ENCODE results near the gene DEFB127.
"Not testable (repeated sequence)": the region's sequence is repeated elsewhere in the genome, so short reads cannot be mapped to it uniquely, and the experiment has no call there.

DNA sequence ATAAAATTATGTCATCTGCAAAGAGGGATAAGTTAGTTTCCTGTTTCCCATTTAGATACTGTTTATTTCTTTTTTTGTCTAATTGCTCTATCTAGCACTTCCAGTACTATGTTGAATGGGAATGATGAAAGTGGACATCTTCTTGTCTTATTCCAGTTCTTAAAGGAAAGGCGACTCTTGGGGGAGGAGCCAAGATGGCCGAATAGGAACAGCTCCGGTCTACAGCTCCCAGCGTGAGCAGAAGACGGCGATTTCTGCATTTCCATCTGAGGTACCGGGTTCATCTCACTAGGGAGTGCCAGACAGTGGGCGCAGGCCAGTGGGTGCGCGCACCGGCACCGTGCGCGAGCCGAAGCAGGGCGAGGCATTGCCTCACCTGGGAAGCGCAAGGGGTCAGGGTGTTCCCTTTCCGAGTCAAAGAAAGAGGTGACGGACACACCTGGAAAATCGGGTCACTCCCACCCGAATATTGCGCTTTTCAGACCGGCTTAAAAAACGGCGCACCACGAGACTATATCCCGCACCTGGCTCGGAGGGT lies 27.4 kb upstream of the DEFB127 start:
- TF ChIP-seq POLR2AphosphoS5 (IDR thresholded peaks at IDR 0.05; ENCODE audit: low read depth, low read length); POLR2A (IDR thresholded peaks at IDR 0.05; ENCODE audit: low read depth, low read length); SPI1 (IDR thresholded peaks at IDR 0.05; ENCODE audit: low read depth, low read length); TAF1 (IDR thresholded peaks at IDR 0.05; ENCODE audit: low read depth, low read length); PAX5 (IDR thresholded peaks at IDR 0.05; ENCODE audit: insufficient read depth, low read length, severe bottlenecking): not testable (repeated sequence)
